Measurements from ENCODE around the gene PELI1.

DNA sequence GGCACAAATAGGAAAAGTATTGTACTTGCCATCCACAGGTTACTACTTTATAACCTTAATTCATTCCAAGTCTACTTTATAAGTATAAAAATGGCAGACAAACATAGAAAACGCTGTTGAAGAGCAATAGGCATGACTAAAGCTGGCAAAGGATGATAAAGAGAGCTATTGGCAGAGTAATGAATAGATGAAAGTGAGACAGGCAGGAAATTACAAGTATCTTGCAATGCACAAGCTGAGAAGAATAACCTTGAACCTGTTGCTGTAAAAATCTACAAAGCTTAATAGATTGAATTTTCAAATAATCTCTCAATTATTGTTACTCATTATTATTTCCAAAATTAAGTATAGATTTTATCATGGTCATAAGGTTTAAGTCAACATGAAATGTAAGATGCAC is 8.8 kb downstream of the PELI1 start:
- TF ChIP-seq, protein P1, sequence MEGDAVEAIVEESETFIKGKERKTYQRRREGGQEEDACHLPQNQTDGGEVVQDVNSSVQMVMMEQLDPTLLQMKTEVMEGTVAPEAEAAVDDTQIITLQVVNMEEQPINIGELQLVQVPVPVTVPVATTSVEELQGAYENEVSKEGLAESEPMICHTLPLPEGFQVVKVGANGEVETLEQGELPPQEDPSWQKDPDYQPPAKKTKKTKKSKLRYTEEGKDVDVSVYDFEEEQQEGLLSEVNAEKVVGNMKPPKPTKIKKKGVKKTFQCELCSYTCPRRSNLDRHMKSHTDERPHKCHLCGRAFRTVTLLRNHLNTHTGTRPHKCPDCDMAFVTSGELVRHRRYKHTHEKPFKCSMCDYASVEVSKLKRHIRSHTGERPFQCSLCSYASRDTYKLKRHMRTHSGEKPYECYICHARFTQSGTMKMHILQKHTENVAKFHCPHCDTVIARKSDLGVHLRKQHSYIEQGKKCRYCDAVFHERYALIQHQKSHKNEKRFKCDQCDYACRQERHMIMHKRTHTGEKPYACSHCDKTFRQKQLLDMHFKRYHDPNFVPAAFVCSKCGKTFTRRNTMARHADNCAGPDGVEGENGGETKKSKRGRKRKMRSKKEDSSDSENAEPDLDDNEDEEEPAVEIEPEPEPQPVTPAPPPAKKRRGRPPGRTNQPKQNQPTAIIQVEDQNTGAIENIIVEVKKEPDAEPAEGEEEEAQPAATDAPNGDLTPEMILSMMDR (IDR thresholded peaks at IDR 0.05; ENCODE audit: low read length), result no peak
- TF ChIP-seq EZH2 (IDR thresholded peaks at IDR 0.05; ENCODE audit: borderline replicate concordance, low read length), result no peak
